Activated CD4-positive, alpha-beta T cell treated with anti-CD3 and anti-CD28 coated beads, Interleukin-2, amount 10 ng/mL, durations not matched to agents 24 days and 14 days (primary cell): ENCODE measurements around the gene NUF2. TPM values are rescaled to one million over a fixed set of nuclear protein-coding genes. Genes with fewer than 3 reads are reported as not detected.

Experiments used
- DNase-seq: peaks from one replicate; pipeline ENCODE4 v3.0.0; 2022
- H3K27ac Mint-ChIP-seq: one replicate; pipeline ENCODE4 v1.8.0; 2022; ENCODE audit warnings: mild to moderate bottlenecking, mixed read lengths
- H3K27me3 Mint-ChIP-seq: one replicate; pipeline ENCODE4 v1.8.0; 2022; ENCODE audit warnings: mixed read lengths
- H3K36me3 Mint-ChIP-seq: one replicate; pipeline ENCODE4 v1.8.0; 2022; ENCODE audit warnings: low read depth, mild to moderate bottlenecking, mixed read lengths
- H3K4me1 Mint-ChIP-seq: one replicate; pipeline ENCODE4 v1.8.0; 2021; ENCODE audit warnings: mixed read lengths
- H3K4me3 Mint-ChIP-seq: one replicate; pipeline ENCODE4 v1.8.0; 2022; ENCODE audit warnings: mild to moderate bottlenecking, moderate library complexity, mixed read lengths
- H3K9me3 Mint-ChIP-seq: one replicate; pipeline ENCODE4 v1.8.0; 2021; ENCODE audit warnings: mixed read lengths
- intact Hi-C: fragments of 100-400 bp; cut with micrococcal nuclease; formaldehyde crosslinking; loops from one replicate; pipeline ENCODE4 v1.15.1; 2023
- total RNA-seq: library from RNA; stranded (reverse); gene quantifications from 2 replicates; pipeline ENCODE4 v1.2.3, GENCODE V29; 2022

The NUF2 gene
- total RNA-seq, 1 donor from 2014 or later, result 41.9 TPM

- no peaks in the 10 kb centered on the region for H3K36me3 Mint-ChIP-seq
- no peaks in the 10 kb centered on the region for H3K4me1 Mint-ChIP-seq
- H3K27me3 Mint-ChIP-seq, result peaks cover 2% of the 10 kb centered on the region
- no peak overlapping the region for H3K27ac Mint-ChIP-seq
- no peaks in the 10 kb centered on the region for H3K9me3 Mint-ChIP-seq
- no peak for DNase-seq
- intact Hi-C loops, result no loop called here
- no peak overlapping the region for H3K4me3 Mint-ChIP-seq
Measured at GRCh38 chr1:163399001-163399400, 77.2 kb downstream of the NUF2 start.

- Mint-ChIP-seq H3K27me3 (peaks cover 2% of the 10 kb centered on the region), H3K27ac (no peak overlapping the region), H3K4me3 (no peak overlapping the region), H3K4me1 (no peaks in the 10 kb centered on the region), H3K9me3 (no peaks in the 10 kb centered on the region), H3K36me3 (no peaks in the 10 kb centered on the region)
- no peak for DNase-seq
- intact Hi-C loops, result no loop called here
Measured at GRCh38 chr1:163399976-163400601, 78.3 kb downstream of the NUF2 start.

GRCh38 chr1:163401211-163401610 is 79.5 kb downstream of the NUF2 start:
- H3K27ac Mint-ChIP-seq, result no peak overlapping the region
- no peak overlapping the region for H3K4me3 Mint-ChIP-seq
- intact Hi-C loops, result no loop called here

More at GRCh38 chr1:163401211-163401610, 79.5 kb downstream of the NUF2 start:
- no peaks in the 10 kb centered on the region for H3K9me3 Mint-ChIP-seq
- DNase-seq, result no peak
- H3K4me1 Mint-ChIP-seq, result no peaks in the 10 kb centered on the region
- H3K36me3 Mint-ChIP-seq, result no peaks in the 10 kb centered on the region
- peaks cover 2% of the 10 kb centered on the region for H3K27me3 Mint-ChIP-seq

Other genes with a start within 250 kb of the NUF2 start
- gene RGS5, start 119.0 kb upstream of the NUF2 start, total RNA-seq, result 0.95 and 2.8 TPM in 2 replicates